GM19455 (cell line): ENCODE measurements around the gene CENPO.
"Not testable (repeated sequence)": the region's sequence is repeated elsewhere in the genome, so short reads cannot be mapped to it uniquely, and the experiment has no call there.

Experiments used
- ATAC-seq: cut with Tn5 transposase; IDR thresholded peaks from one replicate; pipeline ENCODE4 v1.9.1; 2021; ENCODE audit not compliant: unreplicated experiment

Gene CENPO

DNA sequence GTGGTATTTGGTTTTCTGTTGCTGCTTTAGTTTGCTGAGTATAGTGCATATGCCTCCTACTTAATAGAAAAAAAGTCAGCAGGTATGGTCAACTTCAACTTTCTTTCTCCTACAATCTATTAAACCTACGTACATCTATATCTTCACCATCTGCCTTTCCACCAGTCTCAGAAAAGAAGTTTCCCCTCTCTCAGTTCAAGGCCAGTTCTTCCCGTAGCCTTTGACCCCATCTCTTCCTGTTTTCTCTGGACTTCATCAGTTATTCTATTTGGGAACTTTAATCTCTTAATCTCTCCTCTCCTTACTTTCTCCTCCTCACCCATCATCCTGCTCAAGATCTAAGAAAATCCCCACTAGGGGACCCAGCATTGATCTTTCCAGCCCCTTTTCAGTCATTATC is 5.7 kb upstream of the CENPO start:
- no peak for ATAC-seq

DNA sequence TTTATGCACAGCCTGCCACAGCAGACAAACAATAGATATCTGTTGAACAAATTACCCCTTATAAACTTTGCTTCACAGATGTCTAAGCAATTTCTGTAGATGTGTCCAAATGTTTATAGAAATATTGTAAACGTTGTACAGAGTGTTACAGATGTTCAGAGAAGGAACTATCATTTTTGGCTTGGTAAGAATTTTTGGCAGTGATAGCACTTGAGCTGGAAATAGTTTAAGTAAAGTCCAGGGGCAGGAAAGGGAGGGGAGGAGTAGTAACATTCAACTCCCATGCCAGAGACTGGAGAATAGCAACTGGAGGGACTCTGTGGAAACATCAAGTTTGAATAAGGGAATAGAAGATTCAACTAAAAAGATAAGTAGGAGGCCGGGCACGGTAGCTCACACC is 4.4 kb upstream of the CENPO start:
- ATAC-seq, result no peak

DNA sequence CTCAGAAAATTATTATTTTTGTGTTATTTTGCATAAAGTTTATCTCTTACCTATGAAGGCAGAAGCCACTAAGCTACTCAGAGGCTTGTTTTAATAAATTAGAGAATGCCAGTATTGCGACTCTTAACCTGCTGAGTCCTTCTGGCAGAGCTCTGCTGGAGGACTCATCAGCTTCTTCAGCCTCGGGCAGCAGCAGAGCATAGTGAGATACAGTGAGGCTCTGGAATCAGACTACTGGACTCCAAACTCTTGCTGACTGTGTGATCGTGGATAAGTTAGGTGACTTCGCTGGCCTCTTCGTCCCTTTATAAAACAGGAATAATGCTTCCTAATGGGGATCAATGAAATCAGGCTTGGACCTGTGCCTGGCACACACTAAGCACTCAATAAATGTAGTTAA is 1.8 kb upstream of the CENPO start:
- ATAC-seq, result no peak

DNA sequence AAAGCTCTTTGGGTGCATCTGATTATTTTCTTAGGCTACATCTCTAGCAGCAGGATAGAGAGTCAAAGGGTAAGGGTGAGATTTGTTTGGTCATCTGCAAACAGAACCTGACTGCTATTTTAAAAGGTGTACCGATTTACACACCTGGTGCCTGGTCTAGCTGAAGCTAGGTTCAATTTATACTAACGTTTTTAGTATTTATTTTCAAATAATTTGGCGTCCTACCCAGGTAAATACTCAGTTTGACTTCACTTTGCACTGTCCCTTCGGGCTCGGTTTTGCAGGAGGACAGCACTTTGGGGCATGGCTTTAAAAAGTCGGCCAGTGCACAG is 717 bp upstream of the CENPO start:
- no peak for ATAC-seq

DNA sequence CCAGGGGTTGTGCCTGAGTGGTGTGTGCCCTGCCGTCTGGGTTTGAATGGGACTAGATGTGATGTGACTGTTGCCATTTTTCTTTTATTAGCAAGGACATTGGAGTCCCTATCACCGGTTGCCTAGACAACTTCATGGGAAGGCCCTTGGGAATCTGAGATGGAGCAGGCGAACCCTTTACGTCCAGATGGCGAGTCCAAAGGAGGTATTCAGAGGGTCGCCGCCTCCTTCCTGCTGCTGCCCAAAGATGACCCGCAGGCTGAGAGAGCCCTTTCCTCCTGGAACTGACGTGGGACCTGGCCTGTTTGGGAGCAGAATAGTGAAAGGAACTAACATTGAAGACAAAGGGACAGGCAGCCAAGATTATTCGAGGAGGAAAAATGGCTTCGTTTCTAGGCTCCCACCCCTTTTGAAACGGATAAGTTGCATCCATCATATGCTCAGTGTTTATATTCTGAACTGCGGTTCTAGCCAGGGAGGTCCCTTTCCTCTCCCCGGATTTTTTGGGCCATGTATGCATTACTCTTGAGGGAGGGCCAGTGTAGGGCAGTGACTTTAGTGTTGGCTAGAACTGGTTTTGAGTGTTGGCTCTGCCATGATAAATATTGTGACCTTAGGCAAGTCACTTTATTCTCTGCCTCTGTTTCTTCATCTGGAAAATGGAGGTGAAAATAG is 673 bp downstream of the CENPO start:
- ATAC-seq, result no peak

DNA sequence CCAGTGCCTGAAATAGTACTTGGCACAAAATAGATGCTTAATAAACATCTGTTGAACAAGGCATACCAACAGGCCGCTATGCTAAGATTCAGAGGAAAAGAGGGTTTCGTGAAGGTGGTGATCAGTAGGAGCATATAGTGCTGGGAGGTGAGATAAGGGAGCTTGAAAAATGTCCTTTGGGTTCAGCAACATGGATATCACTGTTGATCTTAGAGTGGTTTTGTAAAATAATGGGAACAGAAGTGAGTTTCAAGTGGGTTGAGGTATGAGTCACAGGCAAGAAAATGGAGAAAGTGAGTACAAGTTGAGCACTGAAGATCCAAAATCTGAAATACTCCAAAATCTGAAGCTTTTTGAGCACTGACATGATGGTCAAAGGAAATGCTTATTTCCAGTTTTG is 4.4 kb downstream of the CENPO start:
- no peak for ATAC-seq

DNA sequence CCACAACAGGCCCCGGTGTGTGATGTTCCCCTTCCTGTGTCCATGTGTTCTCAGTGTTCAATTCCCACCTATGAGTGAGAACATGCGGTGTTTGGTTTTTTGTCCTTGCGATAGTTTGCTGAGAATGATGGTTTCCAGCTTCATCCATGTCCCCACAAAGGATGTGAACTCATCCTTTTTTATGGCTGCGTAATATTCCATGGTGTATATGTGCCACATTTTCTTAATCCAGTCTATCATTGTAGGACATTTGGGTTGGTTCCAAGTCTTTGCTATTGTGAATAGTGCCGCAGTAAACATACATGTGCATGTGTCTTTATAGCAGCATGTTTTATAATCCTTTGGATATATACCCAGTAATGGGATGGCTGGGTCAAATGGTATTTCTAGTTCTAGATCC is 7.3 kb downstream of the CENPO start:
- ATAC-seq, result not testable (repeated sequence)

DNA sequence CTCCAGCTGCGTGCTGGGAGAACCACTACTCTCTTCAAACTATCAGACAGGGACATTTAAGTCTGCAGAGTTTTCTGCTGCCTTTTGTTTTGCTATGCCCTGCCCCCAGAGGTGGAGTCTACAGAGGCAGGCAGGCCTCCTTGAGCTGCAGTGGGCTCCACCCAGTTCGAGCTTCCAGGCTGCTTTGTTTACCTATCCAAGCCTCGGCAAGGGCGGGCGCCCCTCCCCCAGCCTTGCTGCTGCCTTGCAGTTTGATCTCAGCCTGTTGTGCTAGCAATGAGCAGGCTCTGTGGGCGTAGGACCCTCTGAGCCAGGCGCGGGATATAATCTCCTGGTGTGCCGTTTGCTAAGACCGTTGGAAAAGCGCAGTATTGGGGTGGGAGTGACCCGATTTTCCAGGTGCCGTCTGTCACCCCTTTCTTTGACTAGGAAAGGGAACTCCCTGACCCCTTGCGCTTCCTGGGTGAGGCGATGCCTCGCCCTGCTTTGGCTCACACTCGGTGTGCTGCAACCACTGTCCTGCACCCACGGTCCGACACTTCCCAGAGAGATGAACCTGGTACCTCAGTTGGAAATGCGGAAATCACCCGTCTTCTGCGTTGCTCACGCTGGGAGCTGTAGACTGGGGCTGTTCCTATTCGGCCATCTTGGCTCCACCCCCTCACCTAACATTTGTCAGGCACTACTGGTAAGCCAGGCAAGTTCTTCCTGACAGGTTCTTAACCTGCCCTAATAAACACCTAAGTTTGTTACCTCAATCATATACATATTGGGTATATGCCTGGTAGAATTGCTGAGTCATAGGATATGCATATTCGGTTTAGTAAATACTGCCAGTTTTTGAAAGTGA is 12.8 kb downstream of the CENPO start:
- ATAC-seq, result not testable (repeated sequence)

DNA sequence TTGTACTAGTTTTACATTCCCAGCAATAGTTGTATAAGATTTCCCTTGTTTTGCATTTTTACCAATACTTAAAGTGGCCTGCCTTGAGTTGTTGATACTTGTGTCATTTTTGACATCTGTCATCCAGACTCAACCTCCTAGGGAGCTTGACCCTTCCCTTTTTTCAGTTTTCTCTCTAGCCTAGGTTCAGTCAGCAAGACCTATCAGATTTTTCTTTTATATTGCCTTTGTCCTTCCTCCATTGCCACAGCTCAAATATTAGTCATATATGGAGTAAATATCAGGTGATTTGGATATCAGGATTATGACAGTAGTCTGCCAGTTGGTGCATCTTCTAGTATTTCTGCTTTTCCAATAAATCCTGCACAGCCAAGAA is 13.4 kb downstream of the CENPO start:
- ATAC-seq, result no peak

DNA sequence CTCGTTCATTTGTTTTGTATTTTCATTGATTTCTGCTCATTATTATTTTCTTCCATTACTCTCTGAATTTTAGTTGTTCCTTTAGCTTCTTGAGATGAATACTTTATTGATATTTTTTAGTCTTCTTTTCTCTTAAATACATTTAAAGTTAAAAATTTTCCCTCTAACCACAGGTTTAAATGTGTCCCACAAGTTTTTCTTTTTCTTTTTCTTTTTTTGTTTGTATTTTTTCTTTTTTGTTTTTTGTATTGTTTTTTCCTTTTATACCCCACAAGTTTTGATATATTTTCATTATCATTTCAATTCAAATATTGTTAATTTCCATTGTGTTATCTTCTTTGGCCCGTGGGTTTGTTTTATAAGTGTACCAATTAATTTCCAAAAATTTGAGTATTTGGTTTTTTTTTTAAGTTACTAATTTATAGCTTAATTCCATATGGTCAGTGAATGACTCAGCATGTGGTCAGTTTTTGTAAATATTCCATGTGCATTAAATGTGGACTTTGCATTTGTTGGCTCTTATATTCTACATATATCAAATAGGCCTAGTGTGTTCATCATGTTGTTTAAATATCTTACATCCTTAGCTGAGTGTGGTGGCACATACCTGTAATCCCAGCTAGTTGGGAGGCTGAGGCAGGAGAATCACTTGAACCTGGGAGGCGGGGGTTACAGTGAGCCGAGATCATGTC is 16.2 kb downstream of the CENPO start:
- ATAC-seq, result no peak

DNA sequence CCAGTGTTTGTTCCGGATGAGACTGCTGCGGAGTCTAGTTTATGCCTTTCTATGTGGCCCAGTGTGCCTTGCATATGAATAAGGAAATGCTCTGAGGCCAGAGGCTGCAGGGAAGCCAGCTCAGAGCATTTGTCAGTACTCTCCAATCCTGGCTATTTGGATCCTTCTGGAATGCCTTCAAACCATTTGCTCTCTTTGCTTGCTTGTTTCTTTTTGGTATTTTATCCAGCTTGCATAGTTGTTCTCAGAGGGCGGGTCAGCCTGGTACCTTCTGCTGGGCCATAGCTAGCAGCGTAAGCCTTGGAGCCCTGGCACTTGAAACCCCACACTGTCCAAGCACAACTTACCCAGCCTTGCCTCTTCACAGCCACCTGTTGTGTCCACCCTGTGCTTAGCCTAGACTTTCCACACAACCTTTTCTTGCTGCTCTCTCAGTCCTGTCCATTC is 20.5 kb downstream of the CENPO start:
- no peak for ATAC-seq

DNA sequence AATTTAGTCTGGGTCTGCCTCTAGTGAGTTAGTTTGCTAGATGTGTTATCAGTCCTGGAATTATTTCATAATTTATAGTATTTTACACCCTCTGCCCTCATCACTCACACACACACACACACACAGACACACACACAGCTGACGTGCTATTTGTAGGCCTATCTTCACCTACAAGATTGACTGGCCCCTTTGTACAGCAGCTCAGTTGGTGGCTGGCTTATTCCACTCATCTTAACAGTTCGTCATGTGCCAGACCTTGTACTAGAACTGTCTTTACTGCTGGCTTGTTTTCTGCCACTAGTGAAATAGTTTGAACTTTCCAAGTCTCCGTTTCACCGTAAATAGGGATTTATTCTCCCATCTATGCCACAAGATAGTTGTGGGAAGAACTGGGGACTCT is 21.3 kb downstream of the CENPO start:
- ATAC-seq, result no peak

DNA sequence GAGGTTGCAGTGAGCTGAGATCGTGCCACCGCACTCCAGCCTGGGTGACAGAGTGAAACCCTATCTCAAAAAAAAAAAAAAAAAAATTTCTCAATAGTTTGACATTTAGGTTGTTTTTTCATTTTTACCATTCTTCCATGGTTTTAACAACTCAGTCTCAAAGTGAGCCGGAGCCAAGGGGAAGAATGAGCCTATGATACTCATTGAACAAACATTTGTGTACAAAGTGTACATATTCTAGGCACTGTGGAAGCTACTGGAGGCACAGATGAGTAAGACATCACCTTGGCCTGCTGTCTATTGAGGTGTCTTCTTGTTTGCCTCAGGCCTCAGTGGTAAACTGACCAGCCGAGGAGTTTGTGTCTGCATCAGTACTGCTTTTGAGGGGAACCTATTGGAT is 21.9 kb downstream of the CENPO start:
- ATAC-seq, result no peak

DNA sequence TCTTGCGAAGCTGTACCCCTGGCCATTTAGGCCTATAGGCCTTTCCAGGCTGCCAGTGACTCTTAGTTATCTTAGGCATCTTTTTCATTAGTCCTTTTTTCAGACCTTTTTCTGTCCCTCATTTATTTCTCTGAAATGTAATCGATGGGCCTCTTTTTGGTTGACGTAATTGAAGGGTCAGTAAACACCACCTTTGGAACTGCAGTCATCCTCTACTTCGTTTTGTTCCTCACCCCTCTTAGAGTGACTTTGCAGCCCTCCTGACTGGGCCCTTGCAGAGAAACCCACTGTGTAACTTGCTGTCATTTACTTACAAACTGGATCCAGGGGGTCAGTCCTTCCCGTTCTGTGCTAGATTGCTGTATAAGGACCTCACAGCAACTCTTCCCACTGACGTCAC is 23.2 kb downstream of the CENPO start:
- ATAC-seq, result no peak

DNA sequence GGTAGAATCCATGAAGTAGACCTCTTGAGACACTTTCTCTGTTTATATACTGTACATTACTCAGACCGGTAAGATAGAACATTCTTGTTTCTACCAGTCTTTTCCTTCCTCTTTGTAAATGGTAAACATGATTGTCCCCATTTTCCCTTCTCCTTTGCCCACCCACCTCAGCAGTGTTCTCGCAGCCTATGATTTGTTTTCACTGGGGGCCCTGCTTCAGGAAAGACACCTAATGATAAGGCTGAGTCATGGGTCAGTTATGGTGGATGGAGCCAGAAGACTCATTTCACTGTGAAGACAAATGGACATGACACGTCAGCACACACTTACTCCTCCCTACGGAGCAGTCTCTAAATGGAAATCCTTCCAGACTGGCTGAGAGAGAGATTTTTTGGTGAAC is 23.7 kb downstream of the CENPO start:
- no peak for ATAC-seq

DNA sequence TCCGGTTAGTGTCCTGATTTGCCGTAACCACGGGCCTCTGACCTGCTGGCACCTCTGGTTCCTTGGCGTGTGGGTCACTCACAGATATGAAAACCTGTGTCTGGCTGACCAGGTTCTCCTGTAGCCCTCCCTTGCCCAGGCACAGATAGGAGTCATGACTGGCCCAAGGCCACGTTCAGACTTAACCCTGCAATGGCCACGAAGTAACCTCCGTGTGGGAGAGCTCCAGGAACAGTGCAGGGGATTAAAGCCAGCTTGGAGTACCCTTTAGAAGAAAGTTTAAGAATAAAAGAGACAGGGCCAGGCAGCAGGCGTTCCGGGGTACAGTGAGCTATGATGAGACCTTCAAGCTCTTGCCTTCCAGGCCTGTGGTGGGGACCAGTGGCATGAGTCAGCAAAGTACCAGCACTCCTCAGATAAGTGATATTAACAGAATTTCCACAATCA is 25.5 kb downstream of the CENPO start:
- ATAC-seq, result no peak

DNA sequence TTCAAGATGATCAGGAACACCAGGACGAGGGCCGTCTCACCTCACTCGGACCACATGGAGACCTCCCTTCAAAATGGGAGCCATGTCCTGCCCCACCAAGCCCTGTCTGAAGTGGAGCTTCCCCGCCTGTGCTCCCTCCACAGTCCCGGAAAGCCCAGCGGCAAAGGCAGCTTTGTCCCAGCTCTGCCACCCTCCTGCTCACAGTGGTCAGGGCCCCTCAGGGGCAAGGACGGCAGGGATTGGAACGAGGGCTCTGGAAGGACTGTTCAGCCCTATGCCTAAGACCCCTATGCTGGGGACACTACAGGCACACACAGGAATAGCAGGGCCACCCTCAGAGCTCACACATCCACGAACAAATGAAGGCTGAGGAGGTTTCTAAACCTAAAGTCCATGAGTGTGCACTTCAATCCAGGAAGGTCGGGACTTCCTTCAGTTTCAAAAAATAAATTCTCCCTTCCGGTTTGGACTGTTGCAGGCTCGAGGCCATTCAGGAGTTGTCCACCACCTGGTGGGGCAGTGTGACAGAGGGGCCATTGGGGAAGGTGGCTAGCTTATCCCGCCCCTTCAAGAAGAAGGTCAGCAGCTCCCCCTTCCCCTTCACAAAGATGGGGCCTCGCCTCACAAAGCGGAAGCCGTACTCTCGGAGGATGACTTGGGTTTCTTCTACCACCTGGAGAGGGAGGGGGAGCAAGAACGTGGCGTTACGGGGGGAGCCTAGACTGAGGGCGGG is 26.4 kb downstream of the CENPO start:
- ATAC-seq, result no peak

DNA sequence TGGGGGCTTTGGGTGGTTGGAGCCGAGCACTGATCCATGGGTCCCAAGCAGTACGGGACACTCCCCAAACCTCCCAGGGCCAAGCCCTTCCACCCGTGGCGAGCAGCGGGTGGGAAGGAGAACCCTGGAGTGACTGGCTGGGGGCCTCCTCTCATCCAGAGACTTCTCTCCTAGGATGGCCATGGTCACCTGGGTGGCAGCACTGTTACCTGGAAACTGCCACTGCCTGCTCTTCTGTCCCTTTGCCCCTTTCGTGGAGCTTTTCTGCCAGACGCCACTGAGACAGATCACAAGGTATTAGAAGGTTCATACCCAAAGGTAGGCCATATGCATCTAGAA is 26.9 kb downstream of the CENPO start:
- ATAC-seq, result no peak

DNA sequence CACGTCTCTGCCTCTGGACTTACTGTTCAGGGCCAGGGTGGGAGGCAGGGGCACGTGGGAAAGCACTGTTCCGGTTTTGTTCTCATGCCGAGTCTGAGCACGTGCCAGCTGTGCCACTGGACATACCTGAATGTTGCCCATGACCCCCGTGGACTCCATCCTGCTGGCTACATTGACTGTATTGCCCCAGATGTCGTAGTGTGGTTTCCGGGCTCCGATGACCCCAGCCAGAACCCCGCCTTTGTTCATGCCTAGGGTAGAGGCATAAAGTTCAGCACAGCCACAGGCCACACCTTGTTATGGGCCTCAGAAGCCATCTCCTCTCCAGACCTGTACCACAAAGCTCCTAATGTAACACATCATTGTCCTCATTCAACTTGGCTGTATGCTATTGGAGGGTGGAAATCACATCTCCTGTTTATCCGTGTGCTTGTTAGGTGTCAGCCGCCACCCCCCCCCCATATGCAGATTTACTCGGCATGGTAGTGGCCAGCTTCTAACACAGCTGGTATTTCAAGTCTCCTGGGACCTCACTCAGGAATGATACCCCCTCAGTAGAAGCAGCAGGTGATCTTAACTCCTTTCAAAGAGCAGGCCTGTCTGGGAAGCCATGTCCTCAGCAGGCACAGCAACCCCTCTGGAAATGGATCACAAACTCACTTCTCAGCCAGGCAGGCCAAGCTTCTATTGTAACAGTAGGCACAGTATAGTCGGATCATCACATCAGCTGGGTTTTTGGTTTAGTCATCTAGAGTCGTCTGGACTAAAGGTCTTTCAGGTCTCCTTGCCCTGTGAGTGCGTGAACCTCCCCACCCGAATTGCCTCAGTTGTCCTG is 27.6 kb downstream of the CENPO start:
- ATAC-seq, result no peak

DNA sequence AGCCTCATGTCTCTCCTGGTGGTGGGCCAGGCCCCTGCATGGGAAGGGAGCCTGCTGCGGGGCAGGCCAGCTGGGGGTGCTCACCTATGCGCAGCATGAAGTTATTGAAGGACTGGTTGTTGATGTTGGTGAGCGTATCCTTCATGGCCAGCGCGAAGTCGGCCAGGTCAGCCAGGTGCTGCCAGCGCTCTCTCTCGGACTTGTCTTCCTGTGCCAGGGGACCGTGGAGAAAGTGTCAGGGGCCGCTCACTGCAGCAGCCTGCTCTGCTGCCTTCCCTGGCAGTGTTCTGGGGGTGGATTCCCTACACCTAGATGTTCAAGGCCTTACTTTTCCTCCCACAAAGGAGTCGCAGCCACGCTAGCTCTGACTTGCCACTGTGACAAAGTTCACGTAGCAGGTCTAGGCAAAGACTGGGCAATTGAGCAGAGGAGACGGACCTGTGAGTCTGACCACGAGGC is 28.2 kb downstream of the CENPO start:
- no peak for ATAC-seq
